ENCODE data around the gene PPP1R37. TPM values are rescaled to one million over a fixed set of nuclear protein-coding genes. Genes with fewer than 3 reads are reported as not detected.
A peak's percentile ranks its signal among the peaks of the same experiment; 100 is the strongest.

PPP1R37 gene
- total and polyA plus RNA-seq, 2 of the 13 experiments (the other 11 are each of a cell fraction or from before 2014, with no cell fraction given) = 9.0 to 14.3 TPM

DNA sequence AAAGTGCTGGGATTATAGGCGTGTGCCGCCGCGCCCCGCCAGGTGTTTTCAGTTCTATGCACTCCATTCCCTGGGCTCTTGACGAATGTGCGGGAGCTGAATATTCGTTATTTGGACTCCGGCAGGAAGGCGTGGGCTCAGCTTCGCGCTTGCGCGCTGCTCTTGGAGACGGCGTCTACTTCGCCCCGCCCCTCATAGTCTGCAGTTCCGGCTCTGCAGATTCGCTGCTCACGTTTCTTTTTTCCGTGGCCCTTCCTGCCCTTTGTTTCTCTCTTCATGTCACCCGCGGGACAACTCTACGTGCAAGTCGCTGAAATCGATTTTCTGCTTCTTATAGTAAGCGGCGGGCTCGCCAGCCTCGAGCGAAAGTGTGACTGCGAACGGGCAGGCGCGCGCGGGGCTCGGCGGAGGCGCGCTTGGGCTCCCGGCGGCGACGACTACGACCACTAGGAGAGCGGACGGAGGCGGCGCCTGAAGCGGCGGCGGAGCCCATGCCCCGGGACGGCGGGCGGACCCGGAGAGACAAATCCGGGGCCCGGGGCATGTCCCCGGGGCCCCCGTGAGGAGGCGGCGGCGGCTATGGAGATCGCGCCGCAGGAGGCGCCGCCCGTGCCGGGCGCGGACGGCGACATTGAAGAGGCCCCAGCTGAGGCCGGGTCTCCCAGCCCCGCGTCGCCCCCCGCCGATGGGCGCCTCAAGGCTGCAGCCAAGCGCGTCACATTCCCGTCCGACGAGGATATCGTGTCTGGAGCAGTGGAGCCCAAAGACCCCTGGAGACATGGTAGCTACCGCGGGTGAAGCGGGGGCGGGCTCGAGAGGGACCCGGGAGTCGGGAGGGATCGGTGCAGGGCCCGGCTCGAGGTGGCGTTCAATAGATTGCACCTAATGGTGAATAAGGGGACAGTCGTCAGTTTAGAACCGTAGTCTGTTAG, at the start of gene PPP1R37 (continued):
- TF ChIP-seq ETV6 (CRISPR knock-in tag; conservative IDR thresholded peaks at IDR 0.05) (no peak; the same call in 1 of the 2 replicates), AGO2 (optimal IDR thresholded peaks at IDR 0.05; ENCODE audit: low read depth, low read length) (peak; percentile 95), ZNF790 (CRISPR knock-in tag; IDR thresholded peaks at IDR 0.05; ENCODE audit: borderline replicate concordance) (no peak), FLYWCH1 (CRISPR knock-in tag; IDR thresholded peaks at IDR 0.05) (no peak; the same call in 1 of the 2 replicates), HDAC2 (CRISPR knock-in tag; IDR thresholded peaks at IDR 0.05) (peak; percentile 39; the same call in 1 of the 2 replicates), ZFP41 (CRISPR knock-in tag; IDR thresholded peaks at IDR 0.05; ENCODE audit: borderline replicate concordance) (0 out of 2 replicates have a peak, but pooled peaks have one; percentile 46), ZNF205 (CRISPR knock-in tag; IDR thresholded peaks at IDR 0.05) (peak; percentile 61; the same call in 1 of the 2 replicates), NR2F6 (IDR thresholded peaks at IDR 0.05) (no peak), NR2F6 (CRISPR knock-in tag; IDR thresholded peaks at IDR 0.05) (0 out of 2 replicates have a peak, but pooled peaks have one; percentile 14), ZMYM4 (CRISPR knock-in tag; IDR thresholded peaks at IDR 0.05) (peak; percentile 48; the same call in 1 of the 2 replicates), PRPF4 (IDR thresholded peaks at IDR 0.05; ENCODE audit: low read depth, low read length, poor library complexity, severe bottlenecking) (no peak), RBFOX2 (IDR thresholded peaks at IDR 0.05; ENCODE audit: low read depth, low read length) (peak; percentile 87), FOXP1 (IDR thresholded peaks at IDR 0.05) (no peak), FOXP1 (CRISPR knock-in tag; IDR thresholded peaks at IDR 0.05) (no peak), POLR2G (IDR thresholded peaks at IDR 0.05; ENCODE audit: low read depth, low read length) (peak; percentile 82)
- TF ChIP-seq, protein P1, sequence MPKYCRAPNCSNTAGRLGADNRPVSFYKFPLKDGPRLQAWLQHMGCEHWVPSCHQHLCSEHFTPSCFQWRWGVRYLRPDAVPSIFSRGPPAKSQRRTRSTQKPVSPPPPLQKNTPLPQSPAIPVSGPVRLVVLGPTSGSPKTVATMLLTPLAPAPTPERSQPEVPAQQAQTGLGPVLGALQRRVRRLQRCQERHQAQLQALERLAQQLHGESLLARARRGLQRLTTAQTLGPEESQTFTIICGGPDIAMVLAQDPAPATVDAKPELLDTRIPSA (CRISPR knock-in tag; IDR thresholded peaks at IDR 0.05; ENCODE audit: borderline replicate concordance) = no peak
- TF ChIP-seq, protein P2, sequence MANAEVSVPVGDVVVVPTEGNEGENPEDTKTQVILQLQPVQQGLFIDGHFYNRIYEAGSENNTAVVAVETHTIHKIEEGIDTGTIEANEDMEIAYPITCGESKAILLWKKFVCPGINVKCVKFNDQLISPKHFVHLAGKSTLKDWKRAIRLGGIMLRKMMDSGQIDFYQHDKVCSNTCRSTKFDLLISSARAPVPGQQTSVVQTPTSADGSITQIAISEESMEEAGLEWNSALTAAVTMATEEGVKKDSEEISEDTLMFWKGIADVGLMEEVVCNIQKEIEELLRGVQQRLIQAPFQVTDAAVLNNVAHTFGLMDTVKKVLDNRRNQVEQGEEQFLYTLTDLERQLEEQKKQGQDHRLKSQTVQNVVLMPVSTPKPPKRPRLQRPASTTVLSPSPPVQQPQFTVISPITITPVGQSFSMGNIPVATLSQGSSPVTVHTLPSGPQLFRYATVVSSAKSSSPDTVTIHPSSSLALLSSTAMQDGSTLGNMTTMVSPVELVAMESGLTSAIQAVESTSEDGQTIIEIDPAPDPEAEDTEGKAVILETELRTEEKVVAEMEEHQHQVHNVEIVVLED (CRISPR knock-in tag; IDR thresholded peaks at IDR 0.05; ENCODE audit: borderline replicate concordance) = peak; percentile 91
- TF ChIP-seq, protein P3, sequence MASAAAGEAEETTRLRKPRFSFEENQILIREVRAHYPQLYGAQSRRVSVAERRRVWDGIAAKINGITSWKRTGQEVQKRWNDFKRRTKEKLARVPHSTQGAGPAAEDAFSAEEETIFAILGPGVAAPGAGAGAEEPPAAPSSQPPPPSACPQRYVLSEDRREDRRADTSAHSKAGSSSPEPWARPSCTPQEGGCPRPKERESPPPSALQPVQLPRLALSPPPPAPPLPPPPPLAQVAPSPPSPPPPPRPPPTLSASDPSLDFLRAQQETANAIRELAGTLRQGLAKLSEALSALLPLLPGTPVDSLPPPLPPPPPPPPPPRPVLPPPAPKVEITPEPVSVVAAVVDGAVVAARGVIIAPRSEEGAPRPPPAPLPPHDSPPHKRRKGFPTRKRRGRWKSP (CRISPR knock-in tag; IDR thresholded peaks at IDR 0.05) = peak; percentile 77; the same call in 1 of the 2 replicates
- TF ChIP-seq, protein P4, sequence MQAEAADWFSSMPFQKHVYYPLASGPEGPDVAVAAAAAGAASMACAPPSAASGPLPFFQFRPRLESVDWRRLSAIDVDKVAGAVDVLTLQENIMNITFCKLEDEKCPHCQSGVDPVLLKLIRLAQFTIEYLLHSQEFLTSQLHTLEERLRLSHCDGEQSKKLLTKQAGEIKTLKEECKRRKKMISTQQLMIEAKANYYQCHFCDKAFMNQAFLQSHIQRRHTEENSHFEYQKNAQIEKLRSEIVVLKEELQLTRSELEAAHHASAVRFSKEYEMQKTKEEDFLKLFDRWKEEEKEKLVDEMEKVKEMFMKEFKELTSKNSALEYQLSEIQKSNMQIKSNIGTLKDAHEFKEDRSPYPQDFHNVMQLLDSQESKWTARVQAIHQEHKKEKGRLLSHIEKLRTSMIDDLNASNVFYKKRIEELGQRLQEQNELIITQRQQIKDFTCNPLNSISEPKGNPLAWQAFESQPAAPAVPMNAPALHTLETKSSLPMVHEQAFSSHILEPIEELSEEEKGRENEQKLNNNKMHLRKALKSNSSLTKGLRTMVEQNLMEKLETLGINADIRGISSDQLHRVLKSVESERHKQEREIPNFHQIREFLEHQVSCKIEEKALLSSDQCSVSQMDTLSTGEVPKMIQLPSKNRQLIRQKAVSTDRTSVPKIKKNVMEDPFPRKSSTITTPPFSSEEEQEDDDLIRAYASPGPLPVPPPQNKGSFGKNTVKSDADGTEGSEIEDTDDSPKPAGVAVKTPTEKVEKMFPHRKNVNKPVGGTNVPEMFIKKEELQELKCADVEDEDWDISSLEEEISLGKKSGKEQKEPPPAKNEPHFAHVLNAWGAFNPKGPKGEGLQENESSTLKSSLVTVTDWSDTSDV (CRISPR knock-in tag; IDR thresholded peaks at IDR 0.05) = 0 out of 2 replicates have a peak, but pooled peaks have one; percentile 52
- TF ChIP-seq, protein P5, sequence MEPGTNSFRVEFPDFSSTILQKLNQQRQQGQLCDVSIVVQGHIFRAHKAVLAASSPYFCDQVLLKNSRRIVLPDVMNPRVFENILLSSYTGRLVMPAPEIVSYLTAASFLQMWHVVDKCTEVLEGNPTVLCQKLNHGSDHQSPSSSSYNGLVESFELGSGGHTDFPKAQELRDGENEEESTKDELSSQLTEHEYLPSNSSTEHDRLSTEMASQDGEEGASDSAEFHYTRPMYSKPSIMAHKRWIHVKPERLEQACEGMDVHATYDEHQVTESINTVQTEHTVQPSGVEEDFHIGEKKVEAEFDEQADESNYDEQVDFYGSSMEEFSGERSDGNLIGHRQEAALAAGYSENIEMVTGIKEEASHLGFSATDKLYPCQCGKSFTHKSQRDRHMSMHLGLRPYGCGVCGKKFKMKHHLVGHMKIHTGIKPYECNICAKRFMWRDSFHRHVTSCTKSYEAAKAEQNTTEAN (CRISPR knock-in tag; conservative IDR thresholded peaks at IDR 0.05) = peak; percentile 34; the same call in 1 of the 2 replicates

All from HepG2 (cell line).